Left forelimb (tissue), 1 donor: Measurements from ENCODE around the gene CEACAM7.
A peak's percentile ranks its signal among the peaks of the same experiment; 100 is the strongest.

ENCODE experiments used
- DNase-seq: peaks from one replicate; pipeline ENCODE4 v3.0.0-alpha.2; 2018; ENCODE audit warnings: low spot score

CEACAM7 gene

GRCh38 chr19:41700381-41701195, 12.5 kb upstream of the CEACAM7 start:
- peak; percentile 28 for DNase-seq

GRCh38 chr19:41699968-41700323, 11.9 kb upstream of the CEACAM7 start:
- DNase-seq = peak; percentile 53

- DNase-seq = peak; percentile 34
Observed at GRCh38 chr19:41699231-41699967, 11.3 kb upstream of the CEACAM7 start.

GRCh38 chr19:41698746-41699230, 10.7 kb upstream of the CEACAM7 start:
- no peak for DNase-seq

GRCh38 chr19:41697198-41697855, 9.3 kb upstream of the CEACAM7 start:
- peak; percentile 58 for DNase-seq

- peak; percentile 56 for DNase-seq
Observed at GRCh38 chr19:41696402-41697197, 8.5 kb upstream of the CEACAM7 start.

- DNase-seq = peak; percentile 22
Observed at GRCh38 chr19:41695745-41696144, 7.7 kb upstream of the CEACAM7 start.

GRCh38 chr19:41694831-41695635, 7.0 kb upstream of the CEACAM7 start:
- DNase-seq = peak; percentile 22

- no peak for DNase-seq
Observed at GRCh38 chr19:41694196-41694595, 6.1 kb upstream of the CEACAM7 start.

- DNase-seq = peak; percentile 51
Observed at GRCh38 chr19:41691268-41691970, 3.3 kb upstream of the CEACAM7 start.

- peak; percentile 28 for DNase-seq
Observed at GRCh38 chr19:41690801-41691065, 2.7 kb upstream of the CEACAM7 start.

- no peak for DNase-seq
Observed at GRCh38 chr19:41689993-41690800, 2.1 kb upstream of the CEACAM7 start.

- DNase-seq = no peak
Observed at GRCh38 chr19:41688687-41689086, 617 bp upstream of the CEACAM7 start.

- peak; percentile 34 for DNase-seq
Observed at GRCh38 chr19:41687419-41687818, 651 bp downstream of the CEACAM7 start.

GRCh38 chr19:41682437-41682836, 5.6 kb downstream of the CEACAM7 start:
- DNase-seq = no peak

GRCh38 chr19:41671486-41671885, 16.6 kb downstream of the CEACAM7 start:
- DNase-seq = no peak

GRCh38 chr19:41670755-41671154, 17.3 kb downstream of the CEACAM7 start:
- DNase-seq = no peak

GRCh38 chr19:41668315-41668714, 19.8 kb downstream of the CEACAM7 start:
- DNase-seq = no peak

- DNase-seq = no peak
Observed at GRCh38 chr19:41666075-41666474, 22.0 kb downstream of the CEACAM7 start.

GRCh38 chr19:41657157-41657556, 30.9 kb downstream of the CEACAM7 start:
- no peak for DNase-seq
